GM19240 (cell line): ENCODE measurements around the gene SHKBP1.
"Not testable (repeated sequence)": the region's sequence is repeated elsewhere in the genome, so short reads cannot be mapped to it uniquely, and the experiment has no call there.

Experiments used
- DNase-seq: peaks from one replicate; pipeline ENCODE4 v3.0.0; 2011; ENCODE audit warnings: low spot score; ENCODE audit not compliant: insufficient read length

Gene SHKBP1

DNA sequence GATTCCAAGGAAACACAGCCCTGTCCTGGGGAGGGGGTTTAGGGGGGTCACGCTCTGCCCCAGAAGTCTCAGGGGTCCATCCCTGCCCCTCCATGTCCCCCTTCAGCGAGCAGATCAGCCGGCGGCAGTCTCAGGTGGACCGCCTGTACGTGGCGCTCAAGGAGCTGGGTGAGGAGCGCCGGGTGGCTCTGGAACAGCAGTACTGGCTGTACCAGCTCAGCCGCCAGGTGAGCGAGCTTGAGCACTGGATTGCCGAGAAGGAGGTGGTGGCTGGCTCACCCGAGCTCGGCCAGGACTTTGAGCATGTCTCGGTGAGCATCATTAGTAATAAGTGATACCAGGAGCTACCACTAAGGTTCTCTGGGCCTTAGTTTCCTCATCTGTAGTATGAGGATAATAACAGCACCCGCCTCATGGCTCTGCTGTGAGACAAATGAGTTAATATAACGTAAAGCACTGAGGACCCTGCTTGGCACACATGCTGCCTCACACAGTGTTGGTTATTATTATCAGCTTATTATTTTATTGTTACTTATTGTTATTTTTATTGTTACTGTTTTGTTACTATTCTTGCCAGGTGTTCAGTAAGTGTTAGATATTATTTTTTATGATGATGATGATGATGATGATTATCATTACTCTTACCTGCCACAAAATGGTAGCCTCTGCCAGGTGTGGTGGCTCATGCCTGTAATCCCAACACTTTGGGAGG is 20.5 kb upstream of the SHKBP1 start:
- no peak for DNase-seq

DNA sequence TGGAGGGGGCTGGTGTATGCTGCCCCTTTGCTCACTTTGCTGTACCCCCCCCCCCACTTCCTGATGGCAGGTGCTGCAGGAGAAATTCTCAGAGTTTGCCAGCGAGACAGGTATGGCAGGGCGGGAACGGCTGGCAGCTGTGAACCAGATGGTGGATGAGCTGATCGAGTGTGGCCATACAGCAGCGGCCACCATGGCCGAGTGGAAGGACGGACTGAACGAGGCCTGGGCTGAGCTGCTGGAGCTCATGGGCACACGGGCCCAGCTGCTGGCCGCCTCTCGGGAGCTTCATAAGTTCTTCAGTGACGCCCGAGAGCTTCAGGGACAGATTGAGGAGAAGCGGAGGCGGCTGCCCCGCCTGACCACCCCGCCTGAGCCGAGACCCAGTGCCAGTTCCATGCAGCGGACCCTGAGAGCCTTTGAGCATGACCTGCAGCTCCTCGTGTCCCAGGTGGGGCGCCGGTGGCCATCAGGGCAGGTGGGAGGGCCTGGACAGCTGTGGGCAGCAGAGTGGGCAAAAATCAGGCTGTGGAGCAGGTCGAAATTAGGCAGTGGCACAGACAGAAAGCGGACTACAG is 19.6 kb upstream of the SHKBP1 start:
- DNase-seq = no peak

DNA sequence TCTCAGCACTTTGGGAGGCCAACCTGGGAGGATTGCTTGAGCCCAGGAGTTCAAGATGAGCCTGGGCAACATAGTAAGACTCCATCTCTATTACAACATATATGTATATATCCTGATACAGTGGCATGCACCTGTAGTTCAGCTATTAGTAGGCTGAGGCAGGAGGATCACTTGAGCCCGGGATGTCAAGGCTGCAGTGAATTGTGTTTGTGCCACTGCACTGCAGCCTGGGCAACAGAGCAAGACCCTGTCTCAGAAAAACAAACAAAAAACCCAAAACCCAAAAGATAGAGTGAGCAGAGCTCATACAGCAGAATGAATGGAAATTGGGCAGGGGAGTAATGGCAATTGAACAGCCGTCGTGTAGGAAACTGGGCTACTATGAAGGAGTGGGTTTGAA is 17.3 kb upstream of the SHKBP1 start:
- no peak for DNase-seq

DNA sequence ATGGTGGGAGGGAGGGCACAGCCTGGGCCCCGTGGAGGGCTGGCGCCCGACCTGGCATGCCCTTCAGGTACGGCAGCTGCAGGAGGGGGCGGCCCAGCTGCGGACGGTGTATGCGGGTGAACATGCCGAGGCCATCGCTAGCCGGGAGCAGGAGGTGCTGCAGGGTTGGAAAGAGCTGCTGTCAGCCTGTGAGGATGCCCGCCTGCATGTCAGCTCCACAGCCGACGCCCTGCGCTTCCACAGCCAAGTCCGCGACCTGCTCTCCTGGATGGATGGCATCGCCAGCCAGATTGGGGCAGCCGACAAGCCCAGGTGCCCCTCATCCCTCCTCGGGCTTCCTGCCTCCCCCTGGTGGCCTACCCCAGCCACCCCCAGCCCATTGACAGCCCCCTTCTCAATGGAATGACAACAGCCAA is 16.6 kb upstream of the SHKBP1 start:
- no peak for DNase-seq

DNA sequence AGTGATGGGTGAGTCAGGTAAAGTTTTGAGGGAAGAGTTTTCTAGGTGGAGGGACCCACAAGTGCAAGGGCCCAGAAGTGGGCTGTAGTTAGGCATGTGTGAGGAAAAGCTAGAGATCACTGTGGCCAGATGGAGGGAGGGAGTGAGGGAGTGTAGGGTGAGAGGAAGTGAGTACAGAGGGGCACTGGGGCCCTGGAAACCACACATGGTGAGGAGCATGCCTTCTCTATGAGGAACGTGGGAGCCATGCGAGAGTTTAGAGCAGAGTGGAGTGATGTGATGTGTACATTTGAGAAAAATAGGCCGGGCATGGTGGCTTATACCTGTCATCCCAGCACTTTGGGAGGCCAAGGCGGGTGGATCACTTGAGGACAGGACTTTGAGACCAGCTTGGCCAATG is 14.7 kb upstream of the SHKBP1 start:
- no peak for DNase-seq

DNA sequence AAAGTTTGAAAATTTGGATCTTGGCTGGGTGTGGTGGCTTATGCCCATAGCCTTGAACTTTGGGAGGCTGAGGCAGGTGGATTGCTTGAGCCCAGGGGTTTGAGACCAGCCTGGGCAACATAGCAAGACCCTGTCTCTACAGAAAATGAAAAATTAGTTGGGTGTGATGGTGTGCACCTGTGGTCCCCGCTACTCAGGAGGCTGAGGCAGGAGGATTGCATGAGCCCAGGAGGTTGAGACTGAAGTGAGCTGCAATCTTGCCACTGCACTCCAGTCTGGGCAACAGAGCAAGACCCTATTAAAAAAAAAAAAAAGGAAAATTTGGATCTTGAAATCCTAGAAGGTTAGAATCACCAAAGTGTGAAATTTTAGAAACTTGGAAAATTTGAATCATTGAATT is 12.1 kb upstream of the SHKBP1 start:
- DNase-seq = not testable (repeated sequence)

DNA sequence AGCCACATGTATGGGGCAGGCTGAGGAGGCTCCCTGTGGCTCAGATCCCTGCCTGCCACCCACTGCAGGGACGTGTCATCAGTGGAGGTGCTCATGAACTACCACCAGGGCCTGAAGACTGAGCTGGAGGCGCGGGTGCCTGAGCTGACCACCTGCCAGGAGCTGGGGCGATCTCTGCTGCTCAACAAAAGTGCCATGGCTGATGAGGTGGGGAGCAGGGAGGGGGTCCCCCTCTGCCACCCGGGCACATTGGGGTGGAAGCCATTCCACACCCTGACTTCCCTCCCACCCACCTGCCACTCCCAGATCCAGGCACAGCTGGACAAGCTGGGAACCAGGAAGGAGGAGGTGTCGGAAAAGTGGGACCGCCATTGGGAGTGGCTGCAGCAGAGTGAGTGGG is 11.3 kb upstream of the SHKBP1 start:
- DNase-seq = no peak

DNA sequence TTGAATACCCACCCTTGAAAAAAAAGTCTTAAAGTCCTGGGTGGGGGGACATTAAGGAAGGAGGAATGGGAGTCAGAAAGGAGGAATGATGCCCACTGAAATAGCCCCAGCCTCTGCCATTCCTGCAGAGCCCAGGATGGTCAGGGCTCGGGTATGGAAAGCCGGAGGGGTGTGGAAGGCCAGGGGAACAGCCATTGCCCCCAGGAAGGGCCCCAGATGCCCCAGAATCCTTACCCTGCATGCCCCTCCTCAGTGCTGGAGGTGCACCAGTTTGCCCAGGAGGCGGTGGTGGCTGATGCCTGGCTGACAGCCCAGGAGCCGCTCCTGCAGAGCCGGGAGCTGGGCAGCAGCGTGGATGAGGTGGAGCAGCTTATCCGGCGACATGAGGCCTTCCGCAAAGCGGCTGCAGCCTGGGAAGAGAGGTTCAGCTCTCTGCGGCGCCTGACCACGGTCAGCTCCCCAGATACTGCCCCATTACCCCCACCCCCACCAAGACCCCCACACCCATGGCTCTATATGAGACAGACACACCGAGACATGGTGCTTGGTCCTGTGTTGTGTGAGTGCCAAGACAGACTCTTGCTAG is 10.7 kb upstream of the SHKBP1 start:
- DNase-seq = no peak

DNA sequence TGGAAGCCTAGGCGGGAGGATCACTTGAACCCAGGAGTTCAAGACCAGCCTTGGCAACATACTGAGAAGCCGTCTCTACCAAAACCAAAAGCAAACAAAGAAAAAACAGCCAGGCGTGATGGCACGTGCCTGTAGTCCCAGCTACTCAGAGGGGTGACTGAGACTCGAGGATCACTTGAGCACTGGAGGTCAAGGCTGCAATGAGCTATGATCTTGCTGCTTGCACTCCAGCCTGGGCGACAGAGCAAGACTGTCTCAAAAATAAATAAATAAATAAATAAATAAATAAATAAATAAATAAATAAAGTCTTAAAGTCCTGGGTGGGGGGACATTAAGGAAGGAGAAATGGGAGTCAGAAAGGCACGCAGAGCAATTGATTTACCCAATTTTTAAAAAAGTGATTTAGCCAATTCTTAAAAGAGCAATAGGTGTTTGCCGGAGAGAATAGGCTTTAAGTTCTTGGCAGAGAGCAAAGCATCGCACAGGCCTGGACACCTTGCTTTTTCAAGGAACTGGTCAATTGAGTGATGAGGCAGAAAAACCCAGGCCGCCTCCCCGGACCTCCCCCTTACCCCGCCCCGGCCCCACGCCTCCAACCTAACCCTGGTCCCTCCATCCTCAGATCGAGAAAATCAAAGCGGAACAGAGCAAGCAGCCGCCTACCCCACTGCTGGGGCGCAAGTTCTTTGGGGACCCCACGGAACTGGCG is 9.5 kb upstream of the SHKBP1 start:
- no peak for DNase-seq

DNA sequence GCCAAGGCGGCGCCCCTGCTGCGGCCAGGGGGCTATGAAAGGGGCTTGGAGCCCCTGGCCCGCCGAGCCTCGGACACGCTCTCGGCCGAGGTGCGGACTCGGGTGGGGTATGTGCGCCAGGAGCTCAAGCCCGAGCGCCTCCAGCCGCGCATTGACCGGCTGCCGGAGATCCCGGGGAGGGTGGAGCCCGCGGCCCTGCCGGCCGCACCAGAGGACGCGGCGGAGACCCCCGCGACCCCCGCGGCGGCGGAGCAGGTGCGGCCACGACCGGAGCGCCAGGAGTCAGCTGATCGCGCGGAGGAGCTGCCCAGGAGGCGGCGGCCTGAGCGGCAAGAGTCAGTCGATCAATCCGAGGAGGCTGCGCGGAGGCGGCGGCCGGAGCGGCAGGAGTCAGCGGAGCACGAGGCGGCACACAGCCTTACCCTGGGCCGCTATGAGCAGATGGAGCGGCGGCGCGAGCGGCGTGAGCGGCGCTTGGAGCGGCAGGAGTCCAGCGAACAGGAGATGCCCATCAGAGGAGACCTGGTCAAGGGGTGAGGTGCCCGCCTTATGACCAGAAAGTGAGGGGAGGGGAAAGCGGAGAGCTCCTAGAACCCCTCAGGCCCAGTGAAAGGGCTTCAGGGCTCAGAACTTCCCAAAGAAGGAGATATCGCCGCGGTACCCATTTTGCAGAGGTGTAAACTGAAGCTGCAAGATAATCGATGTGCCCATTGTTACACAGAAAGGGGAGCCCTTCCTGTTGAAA is 8.8 kb upstream of the SHKBP1 start:
- DNase-seq = no peak

DNA sequence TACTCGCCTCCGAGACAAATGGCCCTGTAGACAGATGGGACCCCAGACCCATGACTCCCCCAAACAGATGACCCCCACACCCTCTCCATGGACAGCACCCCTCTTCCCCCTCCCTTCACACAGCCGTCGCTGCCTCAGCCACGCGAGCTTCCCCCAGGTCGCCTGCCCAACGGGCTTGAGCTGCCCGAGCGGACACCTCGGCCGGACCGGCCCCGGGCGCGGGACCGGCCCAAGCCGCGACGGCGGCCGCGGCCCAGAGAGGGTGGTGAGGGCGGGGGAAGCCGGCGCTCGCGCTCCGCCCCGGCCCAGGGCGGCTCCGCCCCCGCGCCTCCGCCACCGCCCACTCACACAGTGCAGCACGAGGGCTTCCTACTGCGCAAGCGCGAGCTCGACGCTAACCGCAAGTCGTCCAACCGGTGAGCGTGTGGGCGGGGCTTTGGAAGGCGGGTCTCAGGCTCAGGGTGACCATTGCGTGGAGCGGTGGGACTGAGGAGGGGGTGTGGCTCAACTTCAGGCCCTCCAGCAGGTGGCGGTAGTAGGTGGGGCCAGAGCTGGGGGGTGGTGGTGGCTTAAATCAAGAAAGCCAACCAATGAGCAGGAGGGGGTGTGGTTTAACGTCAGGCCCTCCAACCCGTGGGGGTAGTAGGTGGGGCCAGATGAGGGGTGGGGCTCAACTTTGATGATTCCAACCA is 6.2 kb upstream of the SHKBP1 start:
- peak; percentile 98 for DNase-seq

DNA sequence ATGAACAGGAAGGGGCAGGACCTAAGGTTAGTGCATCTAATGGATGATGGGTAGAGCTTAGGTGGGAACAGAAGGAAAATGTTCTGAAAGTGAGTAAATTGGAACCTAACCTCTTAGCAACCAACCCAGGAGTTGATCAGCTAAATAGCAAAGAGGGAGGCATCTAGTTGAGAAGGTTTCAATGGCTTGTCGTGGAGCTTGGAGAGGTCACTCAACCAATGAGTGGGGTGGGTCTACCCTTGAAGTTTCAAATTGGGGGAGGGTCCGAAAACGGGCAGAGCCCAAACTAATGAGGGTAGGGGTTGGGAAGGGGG is 5.7 kb upstream of the SHKBP1 start:
- no peak for DNase-seq

DNA sequence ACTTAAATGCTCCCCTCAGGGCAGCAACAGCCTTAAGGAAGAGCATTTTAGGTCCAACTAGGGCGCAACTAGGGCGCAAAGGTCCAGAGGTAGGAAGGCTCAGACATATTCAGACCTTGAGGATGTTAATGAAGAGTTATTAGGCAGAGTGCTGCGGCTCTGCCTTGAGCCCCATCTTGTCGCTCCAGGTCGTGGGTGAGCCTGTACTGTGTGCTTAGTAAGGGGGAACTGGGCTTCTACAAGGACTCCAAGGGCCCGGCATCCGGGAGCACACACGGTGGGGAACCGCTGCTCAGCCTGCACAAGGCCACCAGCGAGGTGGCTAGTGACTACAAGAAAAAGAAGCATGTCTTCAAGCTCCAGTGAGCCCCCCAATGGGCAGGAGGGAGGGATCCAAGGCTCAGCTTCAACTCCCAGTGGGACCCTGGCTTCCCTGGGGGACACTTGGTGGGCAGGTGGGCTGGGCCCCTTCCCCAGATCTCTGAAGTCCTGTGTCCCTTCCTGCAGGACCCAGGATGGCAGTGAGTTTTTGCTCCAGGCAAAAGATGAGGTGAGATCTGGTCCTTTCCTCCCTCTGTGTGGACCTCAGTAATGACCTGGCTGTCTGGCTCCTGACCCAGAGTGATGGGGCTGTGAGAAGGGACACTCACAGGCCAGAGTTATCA is 4.7 kb upstream of the SHKBP1 start:
- no peak for DNase-seq

DNA sequence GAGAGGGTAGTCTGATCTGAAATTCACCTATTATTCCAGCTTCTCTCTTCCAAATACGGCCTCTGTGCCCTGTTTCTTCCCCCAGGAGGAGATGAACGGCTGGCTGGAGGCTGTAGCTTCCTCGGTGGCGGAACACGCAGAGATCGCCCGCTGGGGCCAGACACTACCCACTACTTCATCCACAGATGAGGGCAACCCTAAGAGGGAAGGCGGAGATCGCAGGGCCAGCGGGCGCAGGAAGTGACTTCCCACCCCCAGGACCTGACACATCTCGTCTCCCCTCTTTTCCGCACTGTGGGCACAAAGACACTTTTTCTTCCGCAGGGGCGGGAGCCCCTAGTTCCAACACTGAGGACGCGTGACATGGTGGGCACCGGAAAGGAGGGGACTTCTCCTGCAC is 1.3 kb upstream of the SHKBP1 start:
- no peak for DNase-seq

DNA sequence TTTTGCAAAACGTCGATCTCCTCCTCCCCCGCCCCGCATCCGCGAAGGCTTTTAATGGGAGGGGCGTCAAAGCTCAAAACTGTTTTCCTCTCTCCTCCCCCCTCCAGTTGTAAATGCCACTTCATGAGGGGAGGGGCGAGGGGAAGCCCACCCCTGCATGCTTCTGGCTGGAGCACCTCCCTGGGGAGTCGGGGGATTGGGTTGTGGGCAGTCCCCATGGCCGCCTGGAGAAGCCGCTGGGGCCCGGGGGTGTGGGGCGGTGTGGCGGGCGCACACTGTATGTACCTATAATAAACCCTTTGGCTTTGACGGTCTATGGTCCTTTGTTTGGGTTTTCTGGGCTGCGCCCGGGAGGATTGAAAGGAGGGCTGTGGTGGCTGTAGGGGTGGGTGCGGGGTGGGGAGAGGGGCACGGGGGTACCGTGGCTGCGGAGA is 505 bp upstream of the SHKBP1 start:
- no peak for DNase-seq

DNA sequence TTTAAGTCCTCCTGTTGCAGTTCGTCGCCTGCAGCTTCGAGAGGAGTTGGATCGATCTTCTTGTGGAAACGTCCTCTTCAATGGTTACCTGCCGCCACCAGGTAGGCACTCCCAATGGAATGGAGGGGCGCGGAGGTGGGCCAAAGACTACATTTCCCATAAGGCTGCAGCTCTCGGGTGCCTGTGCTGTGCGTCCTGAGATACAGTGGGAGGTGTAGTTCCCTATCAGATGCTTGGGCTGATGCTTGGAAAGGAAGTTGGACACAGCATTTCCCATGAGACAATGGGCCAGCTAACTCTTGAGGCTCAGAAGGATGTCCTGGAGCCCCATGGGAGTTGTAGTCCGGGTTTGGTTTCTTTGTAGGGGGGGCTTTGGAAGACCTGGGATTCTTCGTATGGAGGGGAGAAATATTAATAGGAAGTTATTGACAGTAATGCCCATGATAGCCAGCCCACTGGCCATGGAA is 1.8 kb downstream of the SHKBP1 start:
- DNase-seq = no peak

DNA sequence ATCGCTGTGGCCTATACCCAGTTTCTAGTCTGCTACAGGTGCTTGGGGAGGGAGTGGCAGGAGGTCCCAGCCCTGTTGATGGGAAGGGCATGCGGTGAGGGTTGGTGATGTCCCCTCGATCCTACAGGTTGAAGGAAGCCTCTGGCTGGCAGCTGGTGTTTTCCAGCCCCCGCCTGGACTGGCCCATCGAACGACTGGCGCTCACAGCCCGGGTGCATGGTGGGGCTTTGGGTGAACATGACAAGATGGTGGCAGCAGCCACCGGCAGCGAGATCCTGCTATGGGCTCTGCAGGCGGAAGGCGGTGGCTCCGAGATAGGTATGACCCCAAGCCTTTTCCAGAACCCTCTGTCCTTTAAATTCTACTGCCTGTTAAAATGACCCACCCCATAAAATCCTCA is 3.9 kb downstream of the SHKBP1 start:
- no peak for DNase-seq

DNA sequence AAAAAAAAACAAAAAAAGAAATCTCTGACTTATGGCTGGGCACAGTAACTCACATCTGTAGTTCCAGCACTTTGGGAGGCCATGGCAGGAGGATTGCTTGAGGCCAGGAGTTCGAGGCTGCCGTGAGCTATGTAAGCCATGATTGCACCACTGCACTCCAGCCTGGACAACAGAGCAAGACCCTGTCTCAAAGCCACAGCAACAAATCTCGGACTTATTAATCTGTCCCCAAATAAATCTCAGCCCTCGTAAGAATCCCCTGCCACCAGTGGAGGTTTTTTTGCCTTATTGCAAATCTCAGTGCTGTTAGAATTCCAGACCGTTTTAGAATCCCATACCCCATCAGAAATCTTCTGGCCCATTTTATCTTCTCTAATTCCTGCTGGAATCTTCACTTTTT is 4.9 kb downstream of the SHKBP1 start:
- no peak for DNase-seq

DNA sequence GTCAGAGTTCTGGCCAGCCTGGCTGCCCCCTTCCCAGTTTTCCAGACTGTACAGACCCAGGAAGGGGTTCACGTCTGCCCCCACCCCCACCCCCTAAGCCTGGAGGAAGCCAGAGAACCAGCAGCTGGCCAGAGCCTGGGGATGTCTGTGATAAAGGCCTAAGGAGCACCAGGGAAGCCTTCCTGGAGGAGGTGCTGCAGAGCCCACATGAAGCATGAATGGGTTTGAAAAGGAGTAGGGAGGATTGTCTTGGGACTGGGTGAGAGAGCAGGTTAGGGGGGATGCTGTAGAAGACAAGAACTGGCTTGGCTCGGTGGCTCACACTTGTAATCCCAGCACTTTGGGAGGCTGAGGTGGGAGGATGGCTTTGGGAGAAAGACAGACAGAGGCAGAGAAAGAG is 5.8 kb downstream of the SHKBP1 start:
- no peak for DNase-seq

DNA sequence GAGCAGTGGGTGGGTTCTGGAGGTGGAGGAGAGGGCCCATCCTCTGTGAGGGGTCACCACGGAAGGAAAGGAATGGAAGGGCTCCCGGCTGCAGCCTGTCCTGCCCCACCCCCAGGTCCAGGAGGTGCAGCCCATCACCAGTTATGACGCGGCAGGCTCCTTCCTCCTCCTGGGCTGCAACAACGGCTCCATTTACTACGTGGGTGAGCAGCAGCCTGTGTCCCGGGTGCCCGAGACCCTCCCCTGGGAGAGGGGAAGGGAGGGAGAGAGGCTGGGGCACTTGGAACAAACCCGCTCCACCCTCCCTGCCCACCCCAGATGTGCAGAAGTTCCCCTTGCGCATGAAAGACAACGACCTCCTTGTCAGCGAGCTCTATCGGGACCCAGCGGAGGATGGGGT is 6.6 kb downstream of the SHKBP1 start:
- no peak for DNase-seq

DNA sequence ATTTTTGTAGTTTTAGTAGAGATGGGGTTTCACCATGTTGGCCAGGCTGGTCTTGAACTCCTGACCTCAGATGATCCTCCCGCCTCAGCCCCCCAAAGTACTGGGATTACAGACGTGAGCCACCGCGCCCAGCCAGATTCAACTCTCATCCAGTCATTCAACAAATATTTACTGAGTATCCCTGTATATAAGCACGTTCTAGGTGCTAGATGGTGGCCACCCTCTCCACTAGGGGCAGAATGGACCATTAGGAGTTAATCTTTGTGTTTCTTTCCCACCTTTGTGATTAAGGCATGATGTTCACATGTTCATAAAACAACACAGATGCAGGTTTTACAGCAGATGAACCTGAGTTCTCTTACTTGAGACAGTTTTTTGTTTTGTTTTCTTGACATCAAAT is 7.3 kb downstream of the SHKBP1 start:
- DNase-seq = no peak
